K562 (cell line): ENCODE results near the gene WDR31. TPM values are rescaled to one million over a fixed set of nuclear protein-coding genes. Genes with fewer than 3 reads are reported as not detected.

Source experiments
- ATAC-seq: fragments of 200-7000 bp; cut with Tn5 transposase; 3 replicates; pipeline ENCODE4 v1.9.1; 2020; ENCODE audit warnings: moderate library complexity
- BruUV-seq: library from RNA; stranded (reverse); fragments of 400-500 nt; replicated peaks from 2 replicates; lab custom pipeline; 2021; lab: Mats Ljungman, UMichigan
- CTCF ChIA-PET: fragments of 300-600 bp; formaldehyde crosslinking; extraction: SDS; loops from one replicate; lab custom pipeline; 2021; ENCODE audit warnings: low intra/inter-chr PET ratio; lab: Yijun Ruan, JAX
- POLR2A ChIA-PET: fragments of 300-600, 350-650 bp; sonication (Branson Sonifier 250); formaldehyde crosslinking; extraction: SDS; loops from one replicate; lab custom pipeline; 2021; ENCODE audit warnings: antibody characterized with exemption, inconsistent platforms; lab: Yijun Ruan, JAX
- DNase-seq, 4 experiments: peaks; one replicate each; pipeline versions ENCODE4 v3.0.0 to v3.0.0-alpha.2; 2011 to 2018; ENCODE audit warnings: low spot score in 3 of 4, mixed read lengths in 3 of 4; ENCODE audit errors: extremely low read depth in 1 of 4
- FAIRE-seq: peaks from 2 replicates; lab custom pipeline; 2011; peaks lifted over from hg19 to GRCh38; lab: Jason Lieb, UNC
- H2AFZ ChIP-seq: 2 replicates; pipeline ENCODE4 v1.6.0; 2011; ENCODE audit warnings: low read depth, low read length, control low read depth, inconsistent platforms
- H3K27ac ChIP-seq: fragments of 200-600 bp; 3 replicates; pipeline ENCODE4 v1.8.0; 2011; ENCODE audit warnings: low read depth, mild to moderate bottlenecking, control low read depth, inconsistent platforms, low read length, moderate library complexity, mixed read lengths; ENCODE audit errors: extremely low read depth
- H3K27me3 ChIP-seq, 2 experiments: fragments of 300-600 bp in 1 of 2; 2 replicates in 1 of 2; 3 replicates in 1 of 2; pipeline versions ENCODE4 v1.6.0 to v1.8.0; 2011; ENCODE audit warnings: inconsistent platforms in 2 of 2, low read length in 2 of 2, mild to moderate bottlenecking in 1 of 2, mixed read lengths in 1 of 2, moderate library complexity in 1 of 2; ENCODE audit not compliant: control insufficient read depth in 2 of 2, insufficient read depth in 2 of 2
- H3K36me3 ChIP-seq: fragments of 300-600 bp; 3 replicates; pipeline ENCODE4 v1.8.0; 2011; ENCODE audit warnings: mild to moderate bottlenecking, low read length, inconsistent platforms; ENCODE audit not compliant: control insufficient read depth, insufficient read depth
- H3K4me1 ChIP-seq, 2 experiments: fragments of 200-600 bp in 1 of 2; replicated peaks in 1 of 2; 2 replicates in 1 of 2; 3 replicates in 1 of 2; pipeline versions ENCODE4 v1.5.1 to v1.8.0; 2011; ENCODE audit warnings: inconsistent platforms in 2 of 2, low read length in 2 of 2, mild to moderate bottlenecking in 1 of 2, mixed read lengths in 1 of 2, moderate library complexity in 1 of 2; ENCODE audit not compliant: control insufficient read depth in 2 of 2, insufficient read depth in 2 of 2
- H3K4me2 ChIP-seq: 2 replicates; pipeline ENCODE4 v1.6.1; 2011; ENCODE audit warnings: low read length, control low read depth, inconsistent platforms, mixed read lengths; ENCODE audit not compliant: insufficient read depth
- H3K4me3 ChIP-seq: fragments of 200-600 bp; sonication (generic), shearing (Covaris generic); 2 replicates; pipeline ENCODE4 v1.5.1; 2016; ENCODE audit warnings: control low read depth, inconsistent platforms
- H3K79me2 ChIP-seq: fragments of 200-600 bp; 3 replicates; pipeline ENCODE4 v1.8.0; 2011; ENCODE audit warnings: low read length, inconsistent platforms; ENCODE audit not compliant: control insufficient read depth, insufficient read depth
- H3K9ac ChIP-seq, 2 experiments: 2 replicates each; pipeline versions ENCODE4 v1.6.0 to v1.6.1; 2011; ENCODE audit warnings: low read depth in 2 of 2, low read length in 2 of 2, control low read depth in 1 of 2, inconsistent platforms in 1 of 2, mild to moderate bottlenecking in 1 of 2, mixed read lengths in 1 of 2; ENCODE audit not compliant: insufficient read depth in 1 of 2
- H3K9me1 ChIP-seq: one replicate; pipeline ENCODE4 v1.6.0; 2011; ENCODE audit warnings: inconsistent platforms, mild to moderate bottlenecking, low read length, moderate library complexity; ENCODE audit not compliant: control insufficient read depth, insufficient read depth
- H3K9me3 ChIP-seq: replicated peaks from 2 replicates; pipeline ENCODE4 v1.5.1; 2011; ENCODE audit warnings: low read depth, low read length, inconsistent platforms; ENCODE audit not compliant: control insufficient read depth, insufficient read depth
- H4K20me1 ChIP-seq: replicated peaks from 2 replicates; pipeline ENCODE4 v1.6.1; 2011; ENCODE audit warnings: low read length, inconsistent platforms, mixed read lengths; ENCODE audit not compliant: control insufficient read depth, insufficient read depth
- HNRNPUL1 ChIP-seq: fragments of 200-400 bp; formaldehyde crosslinking; IDR thresholded peaks from 2 replicates; pipeline ENCODE4 v1.6.1; 2017; ENCODE audit warnings: low read length
- PCBP2 ChIP-seq: fragments of 200-400 bp; formaldehyde crosslinking; IDR thresholded peaks from 2 replicates; pipeline ENCODE4 v1.6.1; 2018; ENCODE audit warnings: low read length, low read depth, mild to moderate bottlenecking, moderate library complexity; ENCODE audit not compliant: poor library complexity, severe bottlenecking
- POLR2A ChIP-seq: fragments of 450-650 bp; conservative IDR thresholded peaks from 2 replicates; pipeline ENCODE4 v1.6.1; 2016
- WGBS: fragments of 100-300 bp; shearing (Covaris generic); methylation state at CpG from one replicate; pipeline ENCODE4 v1.1.6; 2016; ENCODE audit warnings: low coverage, mixed read lengths; ENCODE audit not compliant: insufficient coverage; ENCODE audit errors: missing lambda C conversion rate; 5-methylcytosine and 5-hydroxymethylcytosine counted together
- in situ Hi-C: fragments of 300-500 bp; cut with MboI; formaldehyde crosslinking; loops from 4 replicates; pipeline ENCODE4 v1.15.0; 2018; ENCODE audit warnings: inconsistent platforms, mixed read lengths
- intact Hi-C: fragments of 100-400 bp; cut with micrococcal nuclease; formaldehyde crosslinking; loops from 2 replicates; pipeline ENCODE4 v1.14.2; 2022
- polyA plus RNA-seq, 8 experiments: library from polyadenylated mRNA; depleted of rRNA in 4 of 8; stranded (reverse) in 5 of 8; unstranded in 3 of 8; fragments of >200 nt; fragmentation: Nextera tagmentation in 2 of 8; fragmentation: Illumina TruSeq in 1 of 8; extraction: Ambion mirVana in 2 of 8; extraction: Trizol in 1 of 8; gene quantifications; 2 replicates each; pipeline versions ENCODE4 v1.2.1 to v1.2.3, GENCODE V29; 2011 to 2014; ENCODE audit warnings: inconsistent platforms in 1 of 8, missing spikeins in 1 of 8
- total RNA-seq, 7 experiments: library from RNA; depleted of rRNA in 6 of 7; stranded (reverse); fragments of >200 nt in 6 of 7; fragmentation: Illumina TruSeq in 2 of 7; extraction: Trizol in 2 of 7; gene quantifications; 2 replicates each; pipeline versions ENCODE4 v1.2.1 to v1.2.3, GENCODE V29; 2011 to 2021; ENCODE audit warnings: low replicate concordance in 1 of 7
- TF ChIP-seq, protein P1 (sequence below): fragments of 200-400 bp; formaldehyde crosslinking; IDR thresholded peaks from 2 replicates; pipeline ENCODE4 v1.6.1; 2017; ENCODE audit warnings: mild to moderate bottlenecking, low read depth, low read length, moderate library complexity
- TF ChIP-seq, protein P2 (sequence below): fragments of 450-650 bp; formaldehyde crosslinking; IDR thresholded peaks from 2 replicates; pipeline ENCODE4 v1.4.0; 2020; ENCODE audit warnings: mild to moderate bottlenecking, moderate library complexity

WDR31 gene
- total and polyA plus RNA-seq, 9 of the 15 experiments (the other 6 are each of a cell fraction or from before 2014, with no cell fraction given) = 0.35 to 1.8 (median 0.95) TPM

DNA sequence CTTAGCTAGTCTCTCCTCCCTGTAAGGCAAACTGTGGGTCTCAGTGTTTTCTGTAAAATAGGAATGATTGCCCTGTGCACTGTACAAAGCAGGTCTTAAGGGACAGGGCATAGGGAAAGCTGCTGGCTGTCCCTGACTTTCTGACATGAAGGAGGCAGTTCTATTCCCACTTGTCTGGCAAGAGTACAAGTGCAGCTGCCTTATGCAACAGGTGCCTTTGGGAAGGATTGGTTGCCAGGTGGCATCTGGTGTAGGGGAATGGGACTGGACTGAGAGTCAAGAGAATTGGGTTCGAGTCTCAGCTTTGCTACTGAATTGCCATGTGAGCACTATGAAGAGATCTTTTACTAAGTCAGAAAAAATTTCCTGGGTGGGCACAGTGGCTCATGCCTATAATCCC lies 19.3 kb upstream of the WDR31 start:
- no peak for FAIRE-seq
- Histone ChIP-seq H2AFZ (no peak overlapping the region), H3K27me3 (0 out of 5 replicates have a peak, but pooled peaks cover 0 to 9% of the 10 kb centered on the region in 2 experiments), H3K4me3 (no peak overlapping the region), H3K27ac (no peak overlapping the region), H3K9ac (no peak overlapping the region), H4K20me1 (0 out of 2 replicates have a peak, but pooled peaks cover 3% of the 10 kb centered on the region), H3K9me3 (no peaks in the 10 kb centered on the region), H3K4me1 (peaks cover 16 to 20% of the 10 kb centered on the region in 2 experiments; a peak in 4 of 5 replicates), H3K79me2 (no peaks in the 10 kb centered on the region), H3K4me2 (no peak overlapping the region), H3K9me1 (no peaks in the 10 kb centered on the region), H3K36me3 (no peaks in the 10 kb centered on the region)
- no peak for DNase-seq
- CTCF ChIA-PET = no interaction called here
- intact Hi-C loops = loop anchor here (5.0 kb wide), 1 partner anchor 298 kb away; no protein-coding TSS in a partner anchor
- POLR2A ChIA-PET = interaction anchor here (1.0 kb wide), 1 partner anchor 40 kb away, joined by 3 read pairs; no protein-coding TSS in a partner anchor
- no peak for ATAC-seq
- in situ Hi-C loops = no loop called here
- WGBS = 6% methylated on average over 1 of the region's 1 CpG
- TF ChIP-seq POLR2A (no peak), PCBP2 (no peak), HNRNPUL1 (no peak)
- TF ChIP-seq, protein P1, sequence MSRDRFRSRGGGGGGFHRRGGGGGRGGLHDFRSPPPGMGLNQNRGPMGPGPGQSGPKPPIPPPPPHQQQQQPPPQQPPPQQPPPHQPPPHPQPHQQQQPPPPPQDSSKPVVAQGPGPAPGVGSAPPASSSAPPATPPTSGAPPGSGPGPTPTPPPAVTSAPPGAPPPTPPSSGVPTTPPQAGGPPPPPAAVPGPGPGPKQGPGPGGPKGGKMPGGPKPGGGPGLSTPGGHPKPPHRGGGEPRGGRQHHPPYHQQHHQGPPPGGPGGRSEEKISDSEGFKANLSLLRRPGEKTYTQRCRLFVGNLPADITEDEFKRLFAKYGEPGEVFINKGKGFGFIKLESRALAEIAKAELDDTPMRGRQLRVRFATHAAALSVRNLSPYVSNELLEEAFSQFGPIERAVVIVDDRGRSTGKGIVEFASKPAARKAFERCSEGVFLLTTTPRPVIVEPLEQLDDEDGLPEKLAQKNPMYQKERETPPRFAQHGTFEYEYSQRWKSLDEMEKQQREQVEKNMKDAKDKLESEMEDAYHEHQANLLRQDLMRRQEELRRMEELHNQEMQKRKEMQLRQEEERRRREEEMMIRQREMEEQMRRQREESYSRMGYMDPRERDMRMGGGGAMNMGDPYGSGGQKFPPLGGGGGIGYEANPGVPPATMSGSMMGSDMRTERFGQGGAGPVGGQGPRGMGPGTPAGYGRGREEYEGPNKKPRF = no peak
- TF ChIP-seq, protein P2, sequence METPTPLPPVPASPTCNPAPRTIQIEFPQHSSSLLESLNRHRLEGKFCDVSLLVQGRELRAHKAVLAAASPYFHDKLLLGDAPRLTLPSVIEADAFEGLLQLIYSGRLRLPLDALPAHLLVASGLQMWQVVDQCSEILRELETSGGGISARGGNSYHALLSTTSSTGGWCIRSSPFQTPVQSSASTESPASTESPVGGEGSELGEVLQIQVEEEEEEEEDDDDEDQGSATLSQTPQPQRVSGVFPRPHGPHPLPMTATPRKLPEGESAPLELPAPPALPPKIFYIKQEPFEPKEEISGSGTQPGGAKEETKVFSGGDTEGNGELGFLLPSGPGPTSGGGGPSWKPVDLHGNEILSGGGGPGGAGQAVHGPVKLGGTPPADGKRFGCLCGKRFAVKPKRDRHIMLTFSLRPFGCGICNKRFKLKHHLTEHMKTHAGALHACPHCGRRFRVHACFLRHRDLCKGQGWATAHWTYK (CRISPR knock-in tag) = no peak
- BruUV-seq = no TSS peak
